ENCODE measurements around the gene ATG101. TPM values are rescaled to one million over a fixed set of nuclear protein-coding genes. Genes with fewer than 3 reads are reported as not detected.

Gene ATG101
- total RNA-seq, 2 experiments from 2014 or later: 28.8 to 31.1 TPM

GRCh38 chr12:52032446-52032803 lies 37.4 kb upstream of the ATG101 start:
- Mint-ChIP-seq H3K36me3 (ENCODE audit: low read depth) (no peaks in the 10 kb centered on the region), H3K27me3 (ENCODE audit: low read depth) (peaks cover 11% of the 10 kb centered on the region), H3K9me3 (ENCODE audit: insufficient read depth) (no peaks in the 10 kb centered on the region), H3K4me1 (ENCODE audit: low read depth) (peaks cover 37% of the 10 kb centered on the region), H3K4me3 (peak overlapping the region; percentile 73), H3K27ac (peak overlapping the region; percentile 83)
- CTCF ChIA-PET: interaction anchor here (0.7 to 18.7 kb wide), 16 partner anchors 8 to 89 kb away, joined by 3 to 486 read pairs (median 6); partner anchors contain the start of genes ATG101, NR4A1 and SMIM41
- ATAC-seq (peak; percentile 7), DNase-seq (no peak)
- POLR2A ChIA-PET: interaction anchor here (0.8 to 2.4 kb wide), 4 partner anchors 11 to 56 kb away, joined by 3 to 10 read pairs (median 3); partner anchors contain the start of genes ATG101 and NR4A1

GRCh38 chr12:52032804-52033445 lies 36.9 kb upstream of the ATG101 start:
- Mint-ChIP-seq H3K4me3 (peak overlapping the region; percentile 73), H3K36me3 (ENCODE audit: low read depth) (no peaks in the 10 kb centered on the region), H3K27me3 (ENCODE audit: low read depth) (peaks cover 11% of the 10 kb centered on the region), H3K9me3 (ENCODE audit: insufficient read depth) (no peaks in the 10 kb centered on the region), H3K4me1 (ENCODE audit: low read depth) (peaks cover 39% of the 10 kb centered on the region), H3K27ac (peak overlapping the region; percentile 84)
- DNase-seq (peak; percentile 95), ATAC-seq (peak; percentile 91)
- CTCF ChIA-PET: interaction anchor here (0.7 to 18.7 kb wide), 16 partner anchors 8 to 89 kb away, joined by 3 to 486 read pairs (median 6); partner anchors contain the start of genes ATG101, NR4A1 and SMIM41
- POLR2A ChIA-PET: interaction anchor here (0.8 to 2.4 kb wide), 4 partner anchors 8 to 55 kb away, joined by 3 to 10 read pairs (median 4); partner anchors contain the start of gene NR4A1

- peaks cover 44% of the 10 kb centered on the region for H3K4me1 Mint-ChIP-seq (ENCODE audit: low read depth)
- no peak for ATAC-seq
- H3K9me3 Mint-ChIP-seq (ENCODE audit: insufficient read depth): no peaks in the 10 kb centered on the region
- H3K27me3 Mint-ChIP-seq (ENCODE audit: low read depth): peaks cover 14% of the 10 kb centered on the region
- no peaks in the 10 kb centered on the region for H3K36me3 Mint-ChIP-seq (ENCODE audit: low read depth)
- H3K27ac Mint-ChIP-seq: peak overlapping the region; percentile 84
- H3K4me3 Mint-ChIP-seq: peak overlapping the region; percentile 73
- ChIA-PET CTCF (interaction anchor here (1.0 to 18.7 kb wide), 12 partner anchors 9 to 88 kb away, joined by 4 to 486 read pairs (median 8); partner anchors contain the start of genes ATG101, NR4A1 and SMIM41), POLR2A (interaction anchor here (1.1 to 2.4 kb wide), 2 partner anchors 9 to 17 kb away, joined by 4 to 10 read pairs; partner anchors contain the start of gene NR4A1)
- DNase-seq: no peak
Measured at GRCh38 chr12:52033446-52034140, 36.2 kb upstream of the ATG101 start.

- CTCF ChIA-PET: interaction anchor here (1.4 to 18.7 kb wide), 2 partner anchors 11 to 35 kb away, joined by 4 to 290 read pairs; partner anchors contain the start of gene ATG101
- H3K4me3 Mint-ChIP-seq: no peak overlapping the region
Measured at GRCh38 chr12:52035190-52035589, 34.6 kb upstream of the ATG101 start.

GRCh38 chr12:52035926-52036325 lies 33.9 kb upstream of the ATG101 start:
- no peak for ATAC-seq
- peak overlapping the region; percentile 61 for H3K4me3 Mint-ChIP-seq
- no peak for DNase-seq
- peaks cover 14% of the 10 kb centered on the region for H3K27me3 Mint-ChIP-seq (ENCODE audit: low read depth)
- no peaks in the 10 kb centered on the region for H3K36me3 Mint-ChIP-seq (ENCODE audit: low read depth)
- ChIA-PET POLR2A (interaction anchor here (1.9 kb wide), 1 partner anchor 15 kb away, joined by 8 read pairs; the partner anchor contains the start of gene NR4A1), CTCF (interaction anchor here (1.8 to 18.7 kb wide), 3 partner anchors 12 to 47 kb away, joined by 5 to 290 read pairs (median 6); partner anchors contain the start of gene ATG101)
- peaks cover 50% of the 10 kb centered on the region for H3K4me1 Mint-ChIP-seq (ENCODE audit: low read depth)
- H3K27ac Mint-ChIP-seq: no peak overlapping the region
- no peaks in the 10 kb centered on the region for H3K9me3 Mint-ChIP-seq (ENCODE audit: insufficient read depth)

More at GRCh38 chr12:52035190-52035589, 34.6 kb upstream of the ATG101 start:
- Mint-ChIP-seq H3K4me1 (ENCODE audit: low read depth) (peaks cover 49% of the 10 kb centered on the region), H3K27ac (no peak overlapping the region), H3K36me3 (ENCODE audit: low read depth) (no peaks in the 10 kb centered on the region), H3K27me3 (ENCODE audit: low read depth) (peaks cover 14% of the 10 kb centered on the region), H3K9me3 (ENCODE audit: insufficient read depth) (no peaks in the 10 kb centered on the region)
- POLR2A ChIA-PET: no interaction called here
- no peak for DNase-seq
- ATAC-seq: no peak

GRCh38 chr12:52036587-52037171 lies 33.1 kb upstream of the ATG101 start:
- ChIA-PET POLR2A (interaction anchor here (1.9 kb wide), 1 partner anchor 15 kb away, joined by 8 read pairs; the partner anchor contains the start of gene NR4A1), CTCF (interaction anchor here (1.8 to 18.7 kb wide), 3 partner anchors 13 to 46 kb away, joined by 5 to 290 read pairs (median 6); partner anchors contain the start of gene ATG101)
- ATAC-seq: peak; percentile 52
- peaks cover 55% of the 10 kb centered on the region for H3K4me1 Mint-ChIP-seq (ENCODE audit: low read depth)
- H3K36me3 Mint-ChIP-seq (ENCODE audit: low read depth): no peaks in the 10 kb centered on the region
- H3K27ac Mint-ChIP-seq: no peak overlapping the region
- DNase-seq: peak; percentile 84
- peak overlapping the region; percentile 61 for H3K4me3 Mint-ChIP-seq
- peaks cover 14% of the 10 kb centered on the region for H3K27me3 Mint-ChIP-seq (ENCODE audit: low read depth)
- no peaks in the 10 kb centered on the region for H3K9me3 Mint-ChIP-seq (ENCODE audit: insufficient read depth)

DNA sequence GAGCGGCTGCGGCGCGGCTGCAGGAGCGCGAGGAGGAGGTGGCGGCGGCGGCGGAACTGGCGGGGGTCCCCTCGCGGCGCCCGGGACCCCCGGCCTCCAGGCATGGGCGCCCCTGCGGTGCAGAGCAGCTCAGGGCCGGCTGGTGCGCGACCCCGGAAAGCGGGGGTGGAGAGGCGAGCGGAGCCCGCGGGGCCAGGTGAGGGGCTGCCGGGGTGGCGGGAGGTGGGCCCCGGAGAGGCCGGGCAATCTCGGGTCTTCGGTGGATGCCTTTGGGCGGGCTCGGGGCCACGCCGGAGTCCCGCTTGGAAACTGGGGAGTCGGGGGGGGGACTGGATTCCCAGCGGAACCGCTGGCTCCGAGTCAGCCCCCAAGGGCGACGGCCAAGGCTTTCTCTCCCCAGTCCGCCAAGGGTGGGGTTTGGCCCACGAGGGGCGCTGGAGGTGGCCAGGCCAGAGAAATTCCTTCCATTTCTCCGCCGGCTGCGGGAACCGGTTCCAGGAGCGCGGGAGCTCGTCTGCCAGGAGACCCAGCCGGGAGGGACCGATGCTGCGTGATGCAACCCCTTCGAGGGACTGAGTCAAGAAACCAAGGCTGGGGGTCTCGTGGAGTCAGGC lies 32.4 kb upstream of the ATG101 start:
- no peaks in the 10 kb centered on the region for H3K36me3 Mint-ChIP-seq (ENCODE audit: low read depth)
- ATAC-seq: peak; percentile 2
- ChIA-PET POLR2A (interaction anchor here (1.9 kb wide), 1 partner anchor 14 kb away, joined by 8 read pairs; the partner anchor contains the start of gene NR4A1), CTCF (interaction anchor here (1.8 to 18.7 kb wide), 3 partner anchors 13 to 46 kb away, joined by 5 to 290 read pairs (median 6); partner anchors contain the start of gene ATG101)
- DNase-seq: no peak
- no peak overlapping the region for H3K27ac Mint-ChIP-seq
- no peaks in the 10 kb centered on the region for H3K9me3 Mint-ChIP-seq (ENCODE audit: insufficient read depth)
- H3K27me3 Mint-ChIP-seq (ENCODE audit: low read depth): peaks cover 12% of the 10 kb centered on the region
- peaks cover 60% of the 10 kb centered on the region for H3K4me1 Mint-ChIP-seq (ENCODE audit: low read depth)
- peak overlapping the region; percentile 52 for H3K4me3 Mint-ChIP-seq

DNA sequence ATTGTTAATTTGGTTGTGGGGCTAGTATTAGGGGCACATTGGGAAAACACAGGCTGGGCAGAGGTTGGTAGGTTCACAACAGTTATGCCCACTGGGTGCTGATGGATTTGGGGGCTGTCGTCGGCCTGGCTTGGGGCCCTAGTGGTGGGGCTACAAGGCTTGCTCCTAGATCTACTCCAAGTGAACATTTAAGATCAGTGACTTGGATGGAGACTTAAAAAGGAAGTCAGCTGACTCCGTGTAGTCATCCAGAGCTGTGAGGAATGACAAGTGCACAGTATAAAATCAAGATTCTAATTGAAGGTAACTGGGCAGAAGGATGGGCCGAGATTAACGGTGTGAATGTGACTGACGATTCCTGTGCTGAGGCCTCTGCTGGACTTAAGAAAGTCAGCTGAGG lies 31.3 kb upstream of the ATG101 start:
- ChIA-PET CTCF (interaction anchor here (0.8 to 18.7 kb wide), 6 partner anchors 13 to 45 kb away, joined by 3 to 290 read pairs (median 4); partner anchors contain the start of gene ATG101), POLR2A (no interaction called here)
- peak overlapping the region; percentile 44 for H3K4me3 Mint-ChIP-seq
- ATAC-seq: no peak
- no peak for DNase-seq
- no peaks in the 10 kb centered on the region for H3K9me3 Mint-ChIP-seq (ENCODE audit: insufficient read depth)
- H3K4me1 Mint-ChIP-seq (ENCODE audit: low read depth): peaks cover 60% of the 10 kb centered on the region
- H3K36me3 Mint-ChIP-seq (ENCODE audit: low read depth): no peaks in the 10 kb centered on the region
- peaks cover 12% of the 10 kb centered on the region for H3K27me3 Mint-ChIP-seq (ENCODE audit: low read depth)
- H3K27ac Mint-ChIP-seq: no peak overlapping the region

DNA sequence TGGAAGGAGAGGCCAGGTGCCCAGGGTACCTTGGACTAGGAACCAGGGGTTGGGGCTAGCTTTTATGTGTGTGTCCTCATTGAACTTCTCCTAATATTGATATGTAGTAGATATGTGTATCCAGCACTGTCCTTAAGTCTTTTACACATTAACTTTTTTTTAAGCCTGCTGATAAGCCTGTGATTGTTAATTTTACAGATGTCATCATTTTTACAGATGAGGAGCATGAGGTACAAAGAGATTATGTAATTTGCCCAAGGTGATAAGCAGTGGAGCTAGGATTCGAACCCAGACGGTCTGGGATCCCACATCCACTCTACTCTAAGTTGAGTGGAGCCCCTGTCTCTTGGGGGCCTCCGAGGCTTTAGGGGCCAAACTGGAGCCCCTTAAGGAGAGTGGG lies 28.7 kb upstream of the ATG101 start:
- no peak for ATAC-seq
- Mint-ChIP-seq H3K9me3 (ENCODE audit: insufficient read depth) (no peaks in the 10 kb centered on the region), H3K27ac (no peak overlapping the region), H3K4me1 (ENCODE audit: low read depth) (peaks cover 53% of the 10 kb centered on the region), H3K27me3 (ENCODE audit: low read depth) (peaks cover 6% of the 10 kb centered on the region), H3K4me3 (no peak overlapping the region), H3K36me3 (ENCODE audit: low read depth) (no peaks in the 10 kb centered on the region)
- DNase-seq: no peak
- CTCF ChIA-PET: interaction anchor here (1.2 to 18.7 kb wide), 3 partner anchors 9 to 17 kb away, joined by 4 to 290 read pairs (median 6); partner anchors contain the start of gene NR4A1
- POLR2A ChIA-PET: interaction anchor here (0.9 kb wide), 1 partner anchor 10 kb away, joined by 5 read pairs; the partner anchor contains the start of gene NR4A1

GRCh38 chr12:52041695-52042123 lies 28.1 kb upstream of the ATG101 start:
- peak overlapping the region; percentile 8 for H3K4me3 Mint-ChIP-seq
- H3K36me3 Mint-ChIP-seq (ENCODE audit: low read depth): no peaks in the 10 kb centered on the region
- ChIA-PET CTCF (interaction anchor here (1.2 to 18.7 kb wide), 4 partner anchors 10 to 28 kb away, joined by 4 to 290 read pairs (median 9); partner anchors contain the start of genes ATG101 and NR4A1), POLR2A (no interaction called here)
- no peaks in the 10 kb centered on the region for H3K9me3 Mint-ChIP-seq (ENCODE audit: insufficient read depth)
- peak overlapping the region; percentile 60 for H3K27ac Mint-ChIP-seq
- DNase-seq: peak; percentile 72
- peaks cover 53% of the 10 kb centered on the region for H3K4me1 Mint-ChIP-seq (ENCODE audit: low read depth)
- peak; percentile 45 for ATAC-seq
- H3K27me3 Mint-ChIP-seq (ENCODE audit: low read depth): peaks cover 3% of the 10 kb centered on the region

All from activated CD8-positive, alpha-beta T cell treated with anti-CD3 and anti-CD28 coated beads, Interleukin-2, amount 10 ng/mL, durations not matched to agents 7 days and 5 days (primary cell).